Activated naive CD4-positive, alpha-beta T cell treated with anti-CD3 and anti-CD28 coated beads for 36 hours (primary cell): ENCODE measurements around the gene ARAP2. TPM values are rescaled to one million over a fixed set of nuclear protein-coding genes. Genes with fewer than 3 reads are reported as not detected.

Source experiments
- CTCF ChIA-PET: fragments of 350-600 bp; sonication (Branson Sonifier 250); formaldehyde crosslinking; loops from one replicate; lab custom pipeline; 2021; ENCODE audit warnings: antibody characterized with exemption; lab: Charles Lee
- DNase-seq: peaks from one replicate; pipeline ENCODE4 v3.0.0-alpha.2; 2020
- H3K27ac Mint-ChIP-seq: one replicate; pipeline ENCODE4 v1.8.0; 2021; ENCODE audit warnings: mild to moderate bottlenecking, mixed read lengths
- H3K27me3 Mint-ChIP-seq: one replicate; pipeline ENCODE4 v1.8.0; 2021; ENCODE audit warnings: low read depth, mixed read lengths
- H3K36me3 Mint-ChIP-seq: one replicate; pipeline ENCODE4 v1.8.0; 2021; ENCODE audit warnings: low read depth, mixed read lengths
- H3K4me1 Mint-ChIP-seq: one replicate; pipeline ENCODE4 v1.8.0; 2021; ENCODE audit warnings: low read depth, mixed read lengths
- H3K4me3 Mint-ChIP-seq: one replicate; pipeline ENCODE4 v1.8.0; 2021; ENCODE audit warnings: mild to moderate bottlenecking, moderate library complexity, mixed read lengths
- H3K9me3 Mint-ChIP-seq: one replicate; pipeline ENCODE4 v1.8.0; 2021; ENCODE audit warnings: mixed read lengths
- intact Hi-C: fragments of 100-400 bp; cut with micrococcal nuclease; formaldehyde crosslinking; loops from one replicate; pipeline ENCODE4 v1.15.1; 2023
- total RNA-seq, 2 experiments: library from RNA; stranded (reverse); gene quantifications; one replicate each; pipeline ENCODE4 v1.2.3, GENCODE V29; 2021

Gene ARAP2
- total RNA-seq, 2 experiments from 2014 or later, result 29.6 to 38.2 TPM

GRCh38 chr4:36165631-36166005, 78.7 kb downstream of the ARAP2 start:
- CTCF ChIA-PET, result interaction anchor here (0.7 kb wide), 1 partner anchor 9 kb away, joined by 3 read pairs; no protein-coding TSS in a partner anchor
- Mint-ChIP-seq H3K36me3 (peaks cover 34% of the 10 kb centered on the region), H3K9me3 (no peaks in the 10 kb centered on the region), H3K27me3 (no peaks in the 10 kb centered on the region), H3K4me1 (peaks cover 9% of the 10 kb centered on the region), H3K4me3 (no peak overlapping the region), H3K27ac (no peak overlapping the region)
- intact Hi-C loops, result no loop called here
- no peak for DNase-seq

- no peak overlapping the region for H3K27ac Mint-ChIP-seq
- H3K9me3 Mint-ChIP-seq, result no peaks in the 10 kb centered on the region
- H3K4me1 Mint-ChIP-seq, result peaks cover 9% of the 10 kb centered on the region
- DNase-seq, result no peak
- intact Hi-C loops, result no loop called here
- peaks cover 34% of the 10 kb centered on the region for H3K36me3 Mint-ChIP-seq
- no peak overlapping the region for H3K4me3 Mint-ChIP-seq
- CTCF ChIA-PET, result interaction anchor here (0.7 kb wide), 1 partner anchor 8 kb away, joined by 3 read pairs; no protein-coding TSS in a partner anchor
- H3K27me3 Mint-ChIP-seq, result no peaks in the 10 kb centered on the region
Observed at GRCh38 chr4:36164900-36165630, 79.2 kb downstream of the ARAP2 start.

DNA sequence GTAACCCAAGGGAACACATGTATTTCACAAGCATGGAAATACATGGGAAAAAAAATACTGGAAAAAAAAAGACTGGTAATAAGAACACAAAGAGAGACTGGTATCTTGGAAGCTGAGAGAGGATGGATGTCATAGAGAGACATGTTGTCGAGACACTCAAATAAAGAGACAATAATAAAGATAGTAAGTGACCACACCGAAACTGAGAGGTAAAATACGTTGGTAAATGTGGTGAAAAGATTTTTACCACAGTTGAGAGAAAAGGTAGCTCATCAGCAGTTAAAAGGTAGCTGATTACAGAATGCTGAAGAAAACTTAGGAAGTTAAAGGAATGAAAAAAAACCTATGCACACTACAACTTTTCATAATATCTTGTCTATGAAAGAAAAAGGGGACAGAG, 81.1 kb downstream of the ARAP2 start:
- intact Hi-C loops, result no loop called here
- H3K4me1 Mint-ChIP-seq, result peaks cover 4% of the 10 kb centered on the region
- DNase-seq, result no peak
- H3K4me3 Mint-ChIP-seq, result no peak overlapping the region
- no peaks in the 10 kb centered on the region for H3K27me3 Mint-ChIP-seq
- H3K9me3 Mint-ChIP-seq, result no peaks in the 10 kb centered on the region
- CTCF ChIA-PET, result interaction anchor here (0.7 kb wide), 2 partner anchors 13 to 62 kb away, joined by 3 read pairs; no protein-coding TSS in a partner anchor
- H3K36me3 Mint-ChIP-seq, result peaks cover 42% of the 10 kb centered on the region
- peak overlapping the region; percentile 13 for H3K27ac Mint-ChIP-seq

DNA sequence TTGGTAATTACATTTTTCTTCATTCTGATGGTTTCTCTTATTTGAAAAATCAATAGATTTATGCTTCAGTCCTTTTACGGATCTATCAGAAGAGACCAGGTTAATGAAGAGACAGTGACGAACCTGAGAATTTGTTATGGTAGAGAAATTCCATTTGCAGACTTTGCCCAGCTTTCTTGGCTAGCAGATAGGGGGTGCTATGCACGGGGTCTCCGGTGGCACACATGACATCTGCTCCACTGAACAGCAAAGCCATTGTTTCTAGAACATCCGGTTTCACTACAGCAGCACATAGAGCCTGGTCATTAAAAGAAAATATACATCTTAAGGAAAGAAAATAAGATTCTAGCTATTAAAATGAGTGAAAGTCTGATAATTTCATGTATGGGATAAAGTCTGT, 85.1 kb downstream of the ARAP2 start:
- H3K4me3 Mint-ChIP-seq, result no peak overlapping the region
- peaks cover 4% of the 10 kb centered on the region for H3K4me1 Mint-ChIP-seq
- no peaks in the 10 kb centered on the region for H3K9me3 Mint-ChIP-seq
- no peak overlapping the region for H3K27ac Mint-ChIP-seq
- H3K27me3 Mint-ChIP-seq, result no peaks in the 10 kb centered on the region
- H3K36me3 Mint-ChIP-seq, result peaks cover 38% of the 10 kb centered on the region
- intact Hi-C loops, result no loop called here
- CTCF ChIA-PET, result interaction anchor here (0.7 to 0.8 kb wide), 3 partner anchors 29 to 244 kb away, joined by 3 to 4 read pairs (median 3); no protein-coding TSS in a partner anchor
- DNase-seq, result no peak

- DNase-seq, result no peak
- Mint-ChIP-seq H3K27ac (no peak overlapping the region), H3K9me3 (no peaks in the 10 kb centered on the region), H3K4me3 (no peak overlapping the region), H3K27me3 (no peaks in the 10 kb centered on the region), H3K36me3 (peaks cover 31% of the 10 kb centered on the region), H3K4me1 (no peaks in the 10 kb centered on the region)
- CTCF ChIA-PET, result no interaction called here
- intact Hi-C loops, result no loop called here
Observed at GRCh38 chr4:36152735-36153134, 91.6 kb downstream of the ARAP2 start.

GRCh38 chr4:36142504-36142903, 101.8 kb downstream of the ARAP2 start:
- DNase-seq, result no peak
- H3K4me3 Mint-ChIP-seq, result no peak overlapping the region
- no peaks in the 10 kb centered on the region for H3K27me3 Mint-ChIP-seq
- no peaks in the 10 kb centered on the region for H3K4me1 Mint-ChIP-seq
- H3K36me3 Mint-ChIP-seq, result peaks cover 25% of the 10 kb centered on the region
- CTCF ChIA-PET, result interaction anchor here (0.6 kb wide), 1 partner anchor 266 kb away, joined by 3 read pairs; no protein-coding TSS in a partner anchor
- no peak overlapping the region for H3K27ac Mint-ChIP-seq
- H3K9me3 Mint-ChIP-seq, result no peaks in the 10 kb centered on the region
- intact Hi-C loops, result no loop called here

- CTCF ChIA-PET, result no interaction called here
- H3K36me3 Mint-ChIP-seq, result peaks cover 23% of the 10 kb centered on the region
Observed at GRCh38 chr4:36141186-36141585, 103.1 kb downstream of the ARAP2 start.

GRCh38 chr4:36140421-36140820, 103.9 kb downstream of the ARAP2 start:
- H3K27me3 Mint-ChIP-seq, result no peaks in the 10 kb centered on the region
- H3K36me3 Mint-ChIP-seq, result peaks cover 17% of the 10 kb centered on the region
- intact Hi-C loops, result no loop called here
- no peaks in the 10 kb centered on the region for H3K4me1 Mint-ChIP-seq
- no peaks in the 10 kb centered on the region for H3K9me3 Mint-ChIP-seq
- H3K27ac Mint-ChIP-seq, result no peak overlapping the region
- CTCF ChIA-PET, result interaction anchor here (0.6 kb wide), 1 partner anchor 1012 kb away, joined by 3 read pairs; no protein-coding TSS in a partner anchor
- no peak for DNase-seq
- no peak overlapping the region for H3K4me3 Mint-ChIP-seq

More at GRCh38 chr4:36141186-36141585, 103.1 kb downstream of the ARAP2 start:
- Mint-ChIP-seq H3K27ac (no peak overlapping the region), H3K4me3 (no peak overlapping the region), H3K27me3 (no peaks in the 10 kb centered on the region), H3K4me1 (no peaks in the 10 kb centered on the region), H3K9me3 (no peaks in the 10 kb centered on the region)
- no peak for DNase-seq
- intact Hi-C loops, result no loop called here

GRCh38 chr4:36138220-36138619, 106.1 kb downstream of the ARAP2 start:
- no peak for DNase-seq
- H3K9me3 Mint-ChIP-seq, result no peaks in the 10 kb centered on the region
- H3K4me3 Mint-ChIP-seq, result no peak overlapping the region
- no peaks in the 10 kb centered on the region for H3K4me1 Mint-ChIP-seq
- no peak overlapping the region for H3K27ac Mint-ChIP-seq
- peaks cover 9% of the 10 kb centered on the region for H3K36me3 Mint-ChIP-seq
- CTCF ChIA-PET, result no interaction called here
- intact Hi-C loops, result no loop called here
- no peaks in the 10 kb centered on the region for H3K27me3 Mint-ChIP-seq

DNA sequence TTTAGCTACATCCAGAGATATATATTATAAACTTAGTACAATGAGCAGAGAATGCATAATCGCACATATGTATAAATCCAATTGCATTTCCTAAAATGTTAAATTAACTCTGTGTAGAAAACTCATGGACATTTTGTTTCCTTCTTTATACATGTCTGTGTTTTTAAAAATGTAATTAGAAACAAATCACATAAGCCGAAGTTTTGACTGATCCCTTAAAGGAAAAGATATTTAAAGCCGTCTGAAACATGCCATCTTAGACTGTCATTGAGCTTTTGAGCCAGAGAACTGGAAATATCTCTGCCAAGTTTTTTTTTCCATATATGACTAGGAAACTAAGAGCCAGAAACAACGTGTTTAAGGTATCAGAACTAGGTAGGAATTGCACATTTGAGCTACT, 107.0 kb downstream of the ARAP2 start:
- no peaks in the 10 kb centered on the region for H3K27me3 Mint-ChIP-seq
- peaks cover 9% of the 10 kb centered on the region for H3K36me3 Mint-ChIP-seq
- CTCF ChIA-PET, result no interaction called here
- no peaks in the 10 kb centered on the region for H3K4me1 Mint-ChIP-seq
- DNase-seq, result no peak
- no peaks in the 10 kb centered on the region for H3K9me3 Mint-ChIP-seq
- intact Hi-C loops, result no loop called here
- no peak overlapping the region for H3K4me3 Mint-ChIP-seq
- no peak overlapping the region for H3K27ac Mint-ChIP-seq

DNA sequence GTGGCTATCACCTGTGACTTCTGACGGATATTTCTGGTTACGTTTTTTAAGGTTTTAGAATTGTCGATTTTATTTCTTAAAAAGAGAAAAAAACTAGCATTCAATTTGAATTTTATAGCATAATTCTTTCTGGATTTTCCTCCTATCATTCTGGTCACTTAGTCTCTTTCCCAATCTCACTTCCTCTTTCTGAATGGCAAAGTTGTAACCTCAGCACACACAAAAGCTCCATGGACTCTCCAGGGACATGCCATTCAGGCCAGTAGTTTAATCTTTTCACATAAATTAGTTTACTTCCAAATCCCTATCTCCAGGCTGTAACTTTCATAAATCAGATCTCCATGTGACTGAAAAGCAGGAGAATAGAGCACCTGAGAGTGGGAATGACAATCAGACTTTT, 110.7 kb downstream of the ARAP2 start:
- no peaks in the 10 kb centered on the region for H3K9me3 Mint-ChIP-seq
- no peak for DNase-seq
- intact Hi-C loops, result no loop called here
- H3K27ac Mint-ChIP-seq, result no peak overlapping the region
- peaks cover 3% of the 10 kb centered on the region for H3K4me1 Mint-ChIP-seq
- peaks cover 12% of the 10 kb centered on the region for H3K36me3 Mint-ChIP-seq
- CTCF ChIA-PET, result no interaction called here
- H3K27me3 Mint-ChIP-seq, result no peaks in the 10 kb centered on the region
- no peak overlapping the region for H3K4me3 Mint-ChIP-seq

- Mint-ChIP-seq H3K4me3 (no peak overlapping the region), H3K36me3 (peaks cover 9% of the 10 kb centered on the region), H3K27ac (no peak overlapping the region), H3K27me3 (no peaks in the 10 kb centered on the region), H3K9me3 (no peaks in the 10 kb centered on the region), H3K4me1 (peaks cover 3% of the 10 kb centered on the region)
- DNase-seq, result no peak
- intact Hi-C loops, result no loop called here
- CTCF ChIA-PET, result no interaction called here
Observed at GRCh38 chr4:36133086-36133485, 111.2 kb downstream of the ARAP2 start.

DNA sequence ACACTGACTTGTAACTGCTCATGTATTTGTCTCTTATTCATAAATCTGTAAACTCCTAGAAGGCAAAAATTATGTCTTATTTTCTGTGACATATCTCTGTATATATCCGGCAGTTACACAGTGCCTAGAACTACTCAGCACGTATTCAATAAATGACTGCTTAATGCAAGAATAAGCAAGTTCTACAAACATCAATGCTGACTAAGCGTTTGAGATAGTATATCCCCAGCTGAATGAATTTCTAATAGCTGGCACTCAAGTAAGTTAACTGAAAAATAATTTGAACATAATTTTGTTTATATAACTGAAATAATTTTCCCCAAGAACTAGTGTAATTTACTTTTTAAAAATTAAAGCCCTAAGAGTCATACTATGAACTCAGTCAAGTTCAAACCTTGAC, 113.7 kb downstream of the ARAP2 start:
- Mint-ChIP-seq H3K4me1 (peaks cover 3% of the 10 kb centered on the region), H3K36me3 (peaks cover 6% of the 10 kb centered on the region), H3K4me3 (no peak overlapping the region), H3K9me3 (no peaks in the 10 kb centered on the region), H3K27ac (no peak overlapping the region), H3K27me3 (no peaks in the 10 kb centered on the region)
- DNase-seq, result no peak
- intact Hi-C loops, result no loop called here
- CTCF ChIA-PET, result interaction anchor here (0.5 kb wide), 2 partner anchors 20 to 337 kb away, joined by 4 to 5 read pairs; no protein-coding TSS in a partner anchor
